GM18907 (cell line): ENCODE results near the gene DCXR.

Experiments
- ATAC-seq: cut with Tn5 transposase; IDR thresholded peaks from one replicate; pipeline ENCODE4 v1.9.1; 2021; ENCODE audit warnings: mild to moderate bottlenecking, moderate library complexity; ENCODE audit not compliant: unreplicated experiment

Gene DCXR

DNA sequence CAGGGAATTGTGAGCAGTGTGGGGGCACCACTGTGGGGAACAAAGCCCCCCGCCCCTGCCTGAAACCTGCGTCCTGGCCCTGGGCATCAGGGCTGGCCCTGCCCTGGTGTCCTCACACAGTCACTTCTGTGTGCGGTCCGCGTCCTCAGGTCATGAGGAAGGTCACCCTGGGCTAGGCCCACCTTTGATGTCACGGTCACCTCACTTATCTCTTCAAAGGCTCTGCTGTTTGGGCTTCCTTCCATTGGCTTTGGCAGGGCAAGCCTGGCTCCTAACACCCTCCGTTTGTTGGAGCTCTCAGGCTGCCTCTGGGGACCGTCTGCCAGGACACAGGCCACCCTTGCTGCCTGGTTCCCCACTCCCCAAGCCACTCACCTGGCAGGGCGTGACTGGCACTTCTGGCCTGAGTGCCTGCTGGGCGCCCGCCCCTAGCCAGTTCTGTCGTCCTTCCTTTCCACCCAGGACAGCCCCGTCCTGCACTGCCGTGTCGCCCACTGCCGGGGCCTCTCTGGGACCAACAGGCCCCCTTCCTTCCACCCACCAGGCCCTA lies 23.6 kb downstream of the DCXR start:
- no peak for ATAC-seq

DNA sequence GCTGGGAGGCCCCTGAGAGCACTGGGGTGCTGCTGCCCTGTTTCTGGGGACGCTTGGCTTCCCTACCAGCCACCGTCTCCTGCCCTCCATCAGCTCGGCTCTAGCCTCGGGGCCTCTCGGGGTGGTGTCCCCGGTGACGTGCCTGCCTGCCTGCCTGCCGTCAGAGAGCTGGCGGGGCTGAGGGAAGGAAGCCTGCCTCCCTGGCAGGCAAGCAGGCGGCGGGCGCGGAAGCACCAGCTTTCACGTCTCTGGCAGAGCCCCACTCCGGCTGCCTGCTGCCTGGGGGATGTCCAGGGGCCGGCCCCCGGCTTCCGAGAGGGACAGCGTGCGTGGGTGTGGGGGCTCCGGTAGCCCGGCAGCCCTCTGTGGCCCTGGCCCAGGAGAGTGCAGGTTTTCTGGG lies 24.2 kb downstream of the DCXR start:
- ATAC-seq: no peak

DNA sequence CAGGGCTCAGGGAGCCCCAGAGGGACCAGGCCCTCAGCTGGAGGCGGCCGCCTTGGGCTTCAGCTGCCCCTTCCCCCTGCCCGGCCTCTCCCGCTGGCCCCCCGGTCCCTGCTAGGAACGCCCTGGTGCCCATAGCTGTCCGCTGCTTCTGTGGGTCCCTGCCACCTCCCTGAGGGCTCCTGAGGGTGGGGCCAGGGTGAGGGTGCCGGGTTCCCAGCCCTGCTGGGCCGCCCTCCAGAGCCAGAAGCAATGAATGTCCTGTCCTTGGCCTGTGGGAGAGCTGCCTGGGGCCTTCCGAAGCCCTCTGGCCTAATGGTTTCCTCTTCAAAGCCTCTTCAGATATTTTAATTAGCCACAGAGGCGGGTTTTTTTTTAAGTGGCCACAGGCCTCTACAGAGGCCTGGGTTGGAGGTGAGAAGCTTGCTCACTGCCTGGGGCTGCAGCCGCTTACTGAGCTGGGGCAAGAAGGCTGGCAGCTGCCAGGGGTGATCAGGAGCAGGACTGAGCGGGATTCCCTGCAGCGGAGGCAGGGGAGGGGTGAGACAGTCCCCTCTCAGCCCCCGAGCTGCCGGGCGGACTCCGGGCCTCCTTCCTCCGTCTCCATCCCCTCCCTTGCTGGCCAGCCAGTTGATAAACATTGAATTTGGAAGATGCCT lies 24.7 kb downstream of the DCXR start:
- ATAC-seq: no peak

DNA sequence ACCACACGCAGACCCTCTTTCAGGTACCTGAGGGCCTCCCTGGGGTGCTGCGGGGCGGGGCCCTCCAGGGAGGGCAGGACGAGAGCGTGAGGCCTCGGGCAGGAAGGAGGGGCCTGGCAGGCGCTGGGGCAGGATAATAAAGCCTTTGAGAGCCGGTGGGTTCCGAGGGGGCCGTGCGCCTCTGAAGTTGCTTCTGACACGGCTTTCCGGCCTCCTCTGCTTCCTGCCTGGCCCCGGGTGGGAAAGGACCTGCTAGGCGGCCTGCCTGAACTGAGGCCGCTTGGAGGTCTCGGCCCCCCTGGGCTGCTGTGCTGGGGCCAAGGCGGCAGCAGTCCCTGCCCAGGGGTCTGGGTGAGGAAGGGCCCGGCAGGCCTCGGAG lies 25.2 kb downstream of the DCXR start:
- no peak for ATAC-seq

DNA sequence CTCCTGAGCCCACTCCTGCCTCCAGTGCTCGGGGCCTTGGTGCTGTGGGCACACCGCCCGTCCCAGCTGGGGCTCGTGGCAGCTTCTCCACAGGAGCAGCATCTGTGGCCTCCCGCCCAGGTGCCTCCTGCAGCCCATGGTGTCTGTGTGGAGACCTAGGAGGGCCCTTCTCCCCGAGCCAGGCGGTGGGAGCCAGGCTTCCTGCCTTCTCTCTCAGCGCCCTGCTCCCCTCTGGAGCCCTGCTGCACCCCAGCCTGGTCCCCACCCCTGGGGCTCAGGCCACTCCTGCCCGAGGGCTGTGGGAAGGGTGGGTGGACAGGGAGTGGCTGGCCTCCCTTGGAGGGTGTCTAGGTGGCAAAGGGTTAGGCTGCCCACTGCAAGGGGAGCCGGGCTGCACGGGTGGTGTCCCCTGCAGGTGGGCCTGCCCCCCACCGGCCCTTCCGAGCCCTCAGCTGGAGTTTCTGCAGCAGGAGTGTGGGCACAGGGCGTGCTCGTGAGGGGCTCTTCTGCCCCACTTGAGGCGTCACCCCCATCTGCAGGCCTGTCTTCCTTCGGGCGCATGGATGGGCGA lies 25.8 kb downstream of the DCXR start:
- no peak for ATAC-seq

DNA sequence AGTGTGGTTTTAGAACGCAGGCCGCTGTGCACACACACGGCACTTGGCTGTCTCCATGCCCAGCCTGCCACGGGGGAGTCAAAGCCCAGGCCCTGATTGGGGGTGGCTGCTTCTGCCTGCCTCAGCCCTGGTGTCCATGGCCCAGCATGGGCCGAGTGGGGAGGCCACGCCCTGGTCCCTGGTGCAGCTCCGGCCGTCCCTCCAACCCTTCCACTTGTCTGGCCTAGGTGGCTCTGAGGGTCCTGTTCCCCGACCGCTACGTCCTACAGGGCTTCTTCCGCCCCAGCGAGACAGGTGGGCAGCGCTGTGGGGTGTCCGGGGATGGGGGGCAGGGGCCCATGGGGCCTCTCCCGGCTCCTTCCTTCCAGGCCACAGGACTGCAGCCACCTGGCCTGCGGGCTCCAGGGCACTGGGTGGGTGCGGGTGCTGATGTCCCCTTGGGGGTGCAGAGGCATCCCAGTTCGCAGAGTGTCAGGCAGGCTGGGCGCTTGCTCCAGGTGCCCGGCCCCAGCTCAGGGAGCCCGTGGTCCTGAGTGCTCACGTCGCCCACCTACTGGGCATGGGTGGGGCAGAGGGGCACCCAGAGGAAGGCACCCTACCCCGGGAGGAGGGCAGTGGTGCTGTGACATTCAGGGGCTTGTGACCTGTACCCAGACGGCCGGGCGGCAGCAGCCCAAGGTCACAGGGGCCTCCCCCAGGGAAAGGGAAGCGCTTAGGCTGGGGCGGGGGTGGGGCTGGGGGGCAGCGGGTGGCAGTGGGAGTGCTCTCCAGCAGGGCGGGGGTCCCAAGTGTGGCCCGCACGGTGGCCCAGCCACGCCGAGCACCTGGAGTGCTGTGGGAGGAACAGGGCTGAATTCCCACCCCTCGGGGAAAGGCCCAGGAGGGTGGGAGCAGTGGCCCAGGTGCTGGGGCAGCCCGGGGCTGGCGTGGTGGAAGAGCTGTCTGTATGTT lies 26.6 kb downstream of the DCXR start:
- ATAC-seq: no peak

DNA sequence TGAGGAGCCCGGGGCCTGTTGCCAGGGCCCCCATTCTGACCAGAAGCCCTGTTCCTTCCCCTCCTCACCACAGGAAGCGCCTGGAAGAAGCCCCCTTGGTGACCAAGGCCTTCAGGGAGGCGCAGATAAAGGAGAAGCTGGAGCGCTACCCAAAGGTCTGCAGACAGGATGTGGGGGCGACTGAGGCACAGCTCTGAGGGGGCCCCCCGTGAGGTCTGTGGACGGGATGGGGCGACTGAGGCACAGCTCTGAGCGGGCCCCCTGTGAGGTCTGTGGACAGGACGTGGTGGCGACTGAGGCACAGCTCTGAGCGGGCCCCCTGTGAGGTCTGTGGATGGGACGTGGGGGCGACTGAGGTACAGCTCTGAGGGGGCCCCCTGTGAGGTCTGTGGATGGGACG lies 28.1 kb downstream of the DCXR start:
- ATAC-seq: no peak

DNA sequence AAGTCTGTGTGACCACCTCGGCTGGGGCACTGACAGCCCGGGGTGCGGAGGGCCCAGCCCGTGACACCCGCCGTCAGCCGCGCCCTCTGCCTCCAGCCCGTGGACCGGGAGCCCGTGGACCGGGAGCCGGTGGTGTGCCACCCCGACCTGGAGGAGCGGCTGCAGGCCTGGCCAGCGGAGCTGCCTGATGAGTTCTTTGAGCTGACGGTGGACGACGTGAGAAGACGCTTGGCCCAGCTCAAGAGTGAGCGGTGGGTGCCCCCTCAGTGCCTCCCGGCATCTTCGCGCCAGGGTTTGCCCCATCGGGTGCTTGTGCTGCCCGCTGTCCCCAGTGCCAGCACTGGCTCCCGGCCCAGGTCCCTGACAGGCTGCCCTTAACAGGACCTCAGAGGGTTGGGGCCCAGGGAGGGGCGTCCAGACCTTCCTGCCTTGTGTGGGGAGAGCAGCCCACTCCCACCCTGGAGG lies 28.5 kb downstream of the DCXR start:
- ATAC-seq: no peak

DNA sequence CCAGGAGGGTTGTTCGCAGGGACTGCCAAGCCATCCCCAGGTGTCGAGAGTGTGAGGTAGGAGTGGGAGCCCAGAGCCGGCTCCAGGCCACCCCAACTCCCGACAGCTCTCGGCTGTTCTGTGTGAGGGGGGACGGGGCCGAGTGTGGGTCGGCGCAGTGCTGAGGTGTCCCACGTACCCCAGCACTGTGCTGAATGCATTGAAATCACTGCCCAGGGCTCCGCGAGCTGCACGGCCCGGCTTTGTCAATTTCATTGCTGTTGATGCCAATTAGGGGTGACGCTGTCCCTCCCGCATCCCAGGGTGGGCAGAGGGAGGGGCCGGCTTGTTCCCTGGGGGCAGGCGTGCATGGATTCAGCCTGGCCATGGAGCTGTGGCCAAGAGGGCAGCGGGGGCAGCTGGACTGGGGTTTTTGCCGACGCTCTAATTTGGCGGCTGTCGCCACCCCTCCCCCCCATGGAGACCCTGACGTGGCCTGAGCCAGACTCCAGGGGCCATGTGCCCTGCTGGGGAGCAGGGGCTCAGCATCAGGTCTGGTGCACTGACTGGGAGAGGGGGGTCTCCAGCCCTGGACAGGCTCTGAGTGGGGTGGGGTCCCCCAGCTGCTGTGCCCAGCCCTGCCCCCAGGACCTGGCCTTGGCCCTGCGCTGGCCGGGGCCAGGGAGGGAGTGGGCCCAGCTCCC lies 29.1 kb downstream of the DCXR start:
- ATAC-seq: no peak

DNA sequence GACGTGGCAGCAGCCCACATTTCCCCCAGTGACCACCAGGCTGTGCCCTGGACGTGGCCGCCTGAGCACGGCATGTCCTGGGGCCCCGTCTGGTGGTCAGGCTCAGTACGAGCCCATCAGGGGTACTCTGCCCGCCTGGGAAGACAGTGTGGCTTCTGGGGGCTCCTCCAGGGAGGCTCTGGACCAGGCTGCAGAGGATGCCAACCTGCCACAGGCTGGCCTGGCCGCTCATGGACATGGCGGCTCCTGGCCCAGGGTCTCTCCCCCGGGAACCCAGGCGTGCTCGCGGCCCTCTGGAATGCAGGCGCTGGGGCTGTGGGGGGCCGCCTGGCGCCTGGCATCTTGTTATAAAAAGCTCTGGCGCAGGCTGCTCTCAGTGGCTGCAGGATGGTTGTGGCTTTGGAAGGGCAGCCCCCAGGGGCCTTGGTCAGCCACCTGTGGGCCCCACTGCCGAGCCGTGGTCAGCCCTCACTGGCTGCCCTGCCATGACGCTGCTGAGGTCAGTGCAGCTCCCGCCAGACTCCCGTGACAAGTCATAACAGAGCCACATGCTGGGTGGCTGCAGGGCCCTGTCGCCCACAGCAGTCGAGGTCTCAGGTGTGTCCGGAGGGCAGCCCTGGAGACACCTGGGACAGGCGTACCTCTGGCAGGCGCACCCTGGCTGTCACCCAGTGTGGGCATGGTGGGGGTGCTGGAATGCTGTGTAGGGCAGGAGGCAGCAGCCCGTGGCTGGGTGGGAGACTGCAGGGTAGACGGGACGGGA lies 29.8 kb downstream of the DCXR start:
- no peak for ATAC-seq

DNA sequence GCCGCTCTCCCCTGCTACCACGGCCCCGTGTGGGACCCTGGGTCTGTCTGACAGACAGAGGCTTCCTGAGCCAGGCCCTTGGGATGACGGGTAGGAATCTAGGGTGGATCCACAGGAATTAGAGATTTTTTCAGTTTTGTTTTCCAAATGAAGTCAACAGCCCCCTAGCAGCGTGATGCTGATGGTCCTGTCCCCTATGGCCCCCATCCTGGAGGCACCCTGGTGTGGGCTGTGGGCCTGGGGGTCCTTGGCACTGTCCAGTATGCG lies 30.3 kb downstream of the DCXR start:
- no peak for ATAC-seq

DNA sequence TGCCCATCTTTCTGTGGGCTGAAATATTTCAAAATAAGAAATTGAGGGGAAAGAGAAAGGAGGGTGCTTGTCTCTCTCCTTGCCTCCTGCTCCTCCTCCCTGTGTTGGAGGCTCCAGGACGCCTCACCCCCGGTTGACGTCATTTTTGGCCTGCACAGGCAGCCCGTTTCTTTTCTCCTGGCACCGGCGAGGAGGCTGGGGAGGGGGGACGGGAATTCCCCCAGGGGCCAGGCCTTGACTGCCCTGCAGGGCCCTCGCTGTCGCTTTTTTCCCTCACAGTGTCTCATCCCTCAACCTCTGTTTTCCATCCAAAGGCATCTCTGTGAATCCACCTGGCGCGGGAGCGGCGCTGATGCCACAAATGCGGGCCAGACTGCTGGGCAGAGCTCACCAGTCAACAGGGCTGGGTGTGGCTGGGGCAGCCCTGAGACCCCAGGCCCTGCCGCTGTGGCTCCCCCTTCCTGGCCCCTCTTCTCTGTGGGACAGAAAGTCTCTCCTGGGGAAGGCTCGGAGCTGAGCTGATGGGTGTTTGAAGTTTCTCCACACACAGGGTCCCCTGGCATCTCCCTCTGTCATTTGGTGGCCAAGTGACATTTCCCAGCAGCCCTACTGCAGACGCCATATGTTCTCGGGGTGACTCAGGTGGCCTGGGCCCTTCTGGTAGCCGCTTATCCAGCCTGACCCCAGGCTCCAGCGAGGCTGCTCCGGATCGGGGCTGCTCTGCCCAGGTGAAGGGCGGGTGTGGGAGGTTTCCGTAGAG lies 30.8 kb downstream of the DCXR start:
- no peak for ATAC-seq

DNA sequence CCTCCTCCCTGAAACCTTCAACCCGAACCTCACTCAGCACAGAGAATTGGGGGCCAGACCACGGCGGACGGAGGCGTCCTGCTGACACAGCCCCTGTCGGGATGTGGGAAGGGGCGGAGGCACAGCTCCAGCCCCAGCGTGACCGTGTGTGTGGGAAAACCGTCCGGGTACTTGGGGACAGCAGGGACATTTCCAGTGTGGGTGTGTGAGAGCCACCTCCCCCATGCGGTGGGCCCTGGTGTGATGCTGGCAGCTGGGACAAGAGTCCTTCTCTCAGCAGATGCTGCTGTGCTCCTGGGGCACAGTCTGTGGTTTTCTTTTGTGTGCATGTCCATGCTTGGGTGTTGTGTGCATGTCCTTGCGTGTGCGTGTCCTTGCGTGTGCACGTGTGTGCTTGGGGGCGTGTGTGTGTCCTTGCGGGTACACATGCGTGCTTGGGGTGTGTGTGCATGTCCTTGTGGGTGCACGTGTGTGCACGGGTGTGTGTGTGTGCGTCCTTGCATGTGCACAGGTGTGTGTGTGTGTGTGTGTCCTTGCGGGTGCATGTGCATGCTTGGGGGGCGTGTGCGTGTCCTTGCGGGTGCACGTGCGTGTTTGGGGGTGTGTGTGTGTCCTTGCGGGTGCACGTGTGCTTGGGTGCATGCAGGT lies 31.7 kb downstream of the DCXR start:
- no peak for ATAC-seq

DNA sequence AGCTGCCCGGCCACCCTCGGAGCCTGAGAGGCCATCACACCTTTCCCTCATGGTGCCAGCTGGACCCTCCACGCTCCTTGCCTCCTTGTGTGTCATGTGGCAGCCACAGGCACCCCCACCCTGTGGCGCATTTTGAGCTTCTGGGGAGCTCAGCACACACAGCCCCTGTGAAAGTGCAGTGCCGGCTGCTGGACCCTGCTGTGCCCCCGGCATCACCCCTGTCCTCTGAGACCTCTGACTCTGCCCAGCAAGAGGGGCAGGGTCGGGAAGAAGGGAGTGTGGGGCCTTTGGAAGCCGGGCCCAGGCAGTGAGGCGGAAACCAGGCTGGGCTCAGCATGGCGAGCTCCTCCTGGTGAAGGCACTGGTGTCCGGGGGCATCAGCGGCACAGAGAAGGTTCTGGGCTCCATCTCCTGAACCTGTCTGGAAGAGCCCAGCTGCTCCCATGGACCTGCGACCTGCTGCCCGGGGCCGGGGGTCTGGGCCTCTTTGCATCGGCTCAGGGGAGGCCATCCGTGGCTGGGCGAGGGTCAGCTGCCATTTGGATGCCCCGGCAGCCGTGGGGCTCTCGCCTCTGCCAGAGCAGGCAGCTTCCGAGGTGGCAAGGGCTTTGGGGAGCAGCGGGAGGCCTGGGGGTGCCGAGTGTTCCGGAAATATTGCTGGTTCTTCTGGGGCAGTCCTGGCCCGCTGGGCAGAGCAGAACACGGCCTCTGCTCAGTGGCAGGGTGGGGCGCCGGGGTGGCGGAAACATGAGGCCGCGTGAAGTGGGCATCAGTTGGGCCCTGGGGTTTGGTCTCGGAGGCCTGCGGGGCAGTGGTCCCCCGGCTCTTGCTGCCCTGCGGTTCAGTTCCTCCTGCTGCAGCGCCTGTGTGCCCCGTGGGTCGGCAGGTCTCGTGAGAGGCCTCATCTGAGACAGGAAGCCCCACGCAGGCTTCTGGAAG lies 32.7 kb downstream of the DCXR start:
- no peak for ATAC-seq

DNA sequence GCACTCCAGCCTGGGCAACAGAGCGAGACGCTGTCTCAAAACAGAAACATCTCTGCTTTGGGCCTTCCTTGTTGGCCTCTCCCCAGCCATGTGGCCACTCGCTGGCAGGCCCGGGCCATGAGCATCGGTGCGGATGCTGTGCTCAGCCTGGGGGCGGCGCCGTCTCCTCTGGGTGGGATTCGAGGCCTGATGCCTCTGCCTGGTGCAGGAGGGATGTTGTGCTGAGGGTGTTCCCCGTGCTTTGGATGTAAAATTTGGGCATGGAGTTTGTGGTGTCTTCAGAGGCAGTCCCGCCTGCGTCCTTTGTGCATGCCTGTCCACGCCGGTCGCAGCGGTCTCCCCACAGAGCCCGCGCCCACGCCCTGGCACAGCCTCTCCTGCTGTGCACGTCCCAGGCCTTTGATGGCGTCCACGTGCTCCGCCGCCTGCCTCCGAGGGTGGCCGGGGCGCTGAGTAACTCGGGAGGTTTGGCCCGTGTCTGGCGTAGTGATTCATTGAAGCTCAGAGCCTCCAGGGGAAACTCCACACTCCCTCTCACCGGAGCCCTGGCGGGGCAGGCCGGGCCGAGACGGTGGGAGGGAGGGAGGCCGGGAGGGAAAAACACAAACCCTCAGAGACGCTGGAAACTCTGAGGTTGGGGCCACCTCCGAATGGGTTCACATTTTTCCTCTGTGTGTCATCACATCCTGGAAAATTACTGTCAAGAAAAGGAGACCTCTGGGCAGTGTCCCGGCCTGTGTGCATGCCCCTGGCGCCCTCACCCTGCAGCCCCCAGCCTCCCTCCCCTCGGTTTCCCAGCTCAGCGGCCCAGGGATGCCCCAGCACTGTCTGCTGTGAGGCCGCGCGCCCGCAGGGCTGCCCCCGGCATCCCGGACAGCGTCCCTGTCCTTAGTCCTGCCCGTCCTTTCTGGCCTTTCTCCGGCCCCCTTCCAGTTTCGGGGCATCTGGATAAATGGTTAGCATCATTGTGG lies 33.8 kb downstream of the DCXR start:
- ATAC-seq: no peak

DNA sequence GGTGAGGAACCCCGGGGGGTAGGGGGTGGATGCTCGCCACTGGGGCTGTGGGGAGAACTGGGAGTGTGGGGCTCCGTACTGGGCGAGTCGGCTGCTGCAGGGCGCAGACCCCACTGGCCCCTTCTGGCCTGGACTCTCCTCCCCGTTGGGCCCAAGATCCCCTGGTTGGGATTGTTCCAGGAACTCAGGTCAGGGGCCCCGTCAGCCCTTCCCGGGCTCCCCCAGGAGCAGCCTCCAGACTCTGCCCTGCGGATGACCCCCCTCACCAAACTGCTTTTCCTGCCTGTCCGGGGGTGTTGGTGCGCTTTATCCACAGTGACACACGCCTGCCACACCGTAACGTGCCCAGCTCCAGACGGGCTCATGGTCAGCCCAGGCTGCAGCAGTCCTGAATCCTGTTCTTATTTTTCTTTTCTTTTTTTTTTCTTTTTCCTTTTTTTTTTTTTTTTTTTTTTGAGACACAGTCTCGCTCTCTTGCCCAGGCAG lies 35.9 kb downstream of the DCXR start:
- no peak for ATAC-seq
